H1 (cell line): Measurements from ENCODE around the gene SLC37A3. TPM values are rescaled to one million over a fixed set of nuclear protein-coding genes. Genes with fewer than 3 reads are reported as not detected.

Experiments used
- CTCF ChIA-PET: fragments of 300-600 bp; sonication (Branson Sonifier 250); formaldehyde crosslinking; loops from one replicate; lab custom pipeline; 2021; ENCODE audit not compliant: partially characterized antibody; lab: Charles Lee
- POLR2A ChIA-PET: fragments of 300-600 bp; sonication (Branson Sonifier 250); formaldehyde crosslinking; loops from one replicate; lab custom pipeline; 2021; ENCODE audit warnings: inconsistent platforms; ENCODE audit not compliant: partially characterized antibody; lab: Charles Lee
- DNase-seq, 2 experiments: peaks; one replicate each; pipeline versions ENCODE4 v3.0.0 to v3.0.0-alpha.2; 2010 to 2022; ENCODE audit warnings: low spot score in 2 of 2, low read depth in 1 of 2, mixed read lengths in 1 of 2
- FAIRE-seq: peaks from 2 replicates; lab custom pipeline; 2011; peaks lifted over from hg19 to GRCh38; lab: Jason Lieb, UNC
- H2AFZ ChIP-seq: 2 replicates; pipeline ENCODE4 v1.8.1; 2012; ENCODE audit warnings: low read length, inconsistent platforms
- H2AK5ac ChIP-seq: 2 replicates; pipeline ENCODE4 v1.6.1; 2013; ENCODE audit warnings: low read depth, low read length
- H2BK120ac ChIP-seq: replicated peaks from 2 replicates; pipeline ENCODE3; 2013; ENCODE audit warnings: low read depth, low read length, inconsistent platforms
- H2BK12ac ChIP-seq: 2 replicates; pipeline ENCODE4 v1.6.1; 2013; ENCODE audit warnings: low read depth, low read length
- H2BK15ac ChIP-seq: 2 replicates; pipeline ENCODE4 v1.6.1; 2013; ENCODE audit warnings: low read length
- H2BK20ac ChIP-seq: 2 replicates; pipeline ENCODE4 v1.6.1; 2013; ENCODE audit warnings: low read length
- H2BK5ac ChIP-seq: 2 replicates; pipeline ENCODE4 v1.6.1; 2013; ENCODE audit warnings: low read depth, low read length
- H3K14ac ChIP-seq: 2 replicates; pipeline ENCODE4 v1.6.1; 2013; ENCODE audit warnings: inconsistent platforms; ENCODE audit not compliant: insufficient read length
- H3K18ac ChIP-seq: 2 replicates; pipeline ENCODE4 v1.6.1; 2013; ENCODE audit warnings: low read length; ENCODE audit errors: extremely low read depth
- H3K23ac ChIP-seq: 2 replicates; pipeline ENCODE4 v1.6.1; 2013; ENCODE audit warnings: inconsistent platforms; ENCODE audit not compliant: insufficient read length
- H3K23me2 ChIP-seq: 2 replicates; pipeline ENCODE4 v1.6.1; 2013; ENCODE audit warnings: low read depth, low read length
- H3K27ac ChIP-seq: 2 replicates; pipeline ENCODE4 v1.6.1; 2011; ENCODE audit warnings: low read depth, low read length, inconsistent platforms
- H3K27me3 ChIP-seq, 4 experiments: replicated peaks in 1 of 4; 1 replicate in 1 of 4; 2 replicates in 3 of 4; pipeline versions ENCODE4 v1.6.1 to v1.8.1; 2011 to 2013; ENCODE audit warnings: low read length in 3 of 4, mild to moderate bottlenecking in 3 of 4, inconsistent platforms in 2 of 4, mixed read lengths in 2 of 4, moderate library complexity in 1 of 4; ENCODE audit not compliant: control insufficient read depth in 3 of 4, insufficient read depth in 3 of 4; ENCODE audit errors: extremely low read depth in 1 of 4
- H3K36me3 ChIP-seq, 4 experiments: 2 replicates each; pipeline versions ENCODE4 v1.6.1 to v1.8.1; 2011 to 2013; ENCODE audit warnings: mild to moderate bottlenecking in 4 of 4, low read length in 3 of 4, moderate library complexity in 2 of 4, control low read depth in 1 of 4, inconsistent platforms in 1 of 4; ENCODE audit not compliant: insufficient read depth in 4 of 4, control insufficient read depth in 2 of 4
- H3K4ac ChIP-seq: replicated peaks from 2 replicates; pipeline ENCODE3; 2013; ENCODE audit warnings: low read length, low read depth, mixed read lengths, inconsistent platforms; ENCODE audit not compliant: insufficient read length
- H3K4me1 ChIP-seq, 4 experiments: replicated peaks in 1 of 4; 1 replicate in 1 of 4; 2 replicates in 3 of 4; pipeline versions ENCODE4 v1.6.1 to v1.8.1; 2011 to 2013; ENCODE audit warnings: low read length in 3 of 4, inconsistent platforms in 2 of 4, mixed read lengths in 1 of 4; ENCODE audit not compliant: insufficient read depth in 4 of 4, control insufficient read depth in 3 of 4
- H3K4me2 ChIP-seq, 2 experiments: 2 replicates each; pipeline versions ENCODE4 v1.6.1 to v1.8.1; 2011 to 2013; ENCODE audit warnings: low read depth in 2 of 2, low read length in 2 of 2, control low read depth in 1 of 2, inconsistent platforms in 1 of 2, mild to moderate bottlenecking in 1 of 2; ENCODE audit not compliant: insufficient read depth in 1 of 2
- H3K4me3 ChIP-seq, 4 experiments: fragments of 200-600, 300-600 bp in 1 of 4; sonication (generic), shearing (Covaris generic), sonication (Bioruptor Twin) in 1 of 4; 2 replicates each; pipeline versions ENCODE4 v1.5.1 to v1.8.1; 2011 to 2016; ENCODE audit warnings: low read length in 4 of 4, low read depth in 3 of 4, control low read depth in 2 of 4, inconsistent platforms in 2 of 4, mild to moderate bottlenecking in 2 of 4, mixed read lengths in 1 of 4, moderate library complexity in 1 of 4; ENCODE audit not compliant: insufficient read depth in 2 of 4; ENCODE audit errors: extremely low read depth in 1 of 4
- H3K56ac ChIP-seq: replicated peaks from 2 replicates; pipeline ENCODE3; 2013; ENCODE audit warnings: low read depth, mild to moderate bottlenecking, mixed read lengths, low read length, inconsistent platforms; ENCODE audit not compliant: insufficient read length
- H3K79me1 ChIP-seq: 2 replicates; pipeline ENCODE4 v1.6.1; 2013; ENCODE audit warnings: low read depth, low read length, control low read depth
- H3K79me2 ChIP-seq, 2 experiments: 2 replicates each; pipeline versions ENCODE4 v1.6.1 to v1.8.1; 2012 to 2013; ENCODE audit warnings: low read length in 2 of 2, mild to moderate bottlenecking in 2 of 2, inconsistent platforms in 1 of 2; ENCODE audit not compliant: insufficient read depth in 2 of 2, control insufficient read depth in 1 of 2
- H3K9ac ChIP-seq, 4 experiments: replicated peaks in 1 of 4; 1 replicate in 1 of 4; 2 replicates in 3 of 4; pipeline versions ENCODE4 v1.6.1 to v1.8.1; 2011 to 2013; ENCODE audit warnings: low read depth in 3 of 4, low read length in 3 of 4, control low read depth in 2 of 4, mild to moderate bottlenecking in 2 of 4, moderate library complexity in 2 of 4, inconsistent platforms in 1 of 4; ENCODE audit errors: extremely low read depth in 1 of 4
- H3K9me3 ChIP-seq, 2 experiments: 2 replicates each; pipeline versions ENCODE4 v1.6.1 to v1.8.1; 2012 to 2013; ENCODE audit warnings: mild to moderate bottlenecking in 2 of 2, moderate library complexity in 2 of 2, control low read depth in 1 of 2, inconsistent platforms in 1 of 2, low read depth in 1 of 2, low read length in 1 of 2, mixed read lengths in 1 of 2; ENCODE audit not compliant: insufficient read depth in 2 of 2
- H4K20me1 ChIP-seq, 2 experiments: replicated peaks in 1 of 2; 2 replicates each; pipeline versions ENCODE3 to v1.8.1; 2011 to 2013; ENCODE audit warnings: inconsistent platforms in 2 of 2, low read length in 2 of 2, mild to moderate bottlenecking in 1 of 2; ENCODE audit not compliant: insufficient read depth in 2 of 2, control insufficient read depth in 1 of 2
- H4K5ac ChIP-seq: 2 replicates; pipeline ENCODE4 v1.6.1; 2013; ENCODE audit warnings: low read length, low read depth, mixed read lengths, inconsistent platforms; ENCODE audit not compliant: insufficient read length
- H4K8ac ChIP-seq: 2 replicates; pipeline ENCODE4 v1.8.0; 2013; ENCODE audit warnings: mild to moderate bottlenecking, moderate library complexity, low read length, inconsistent platforms; ENCODE audit not compliant: insufficient read depth; ENCODE audit errors: extremely low read depth
- H4K91ac ChIP-seq: replicated peaks from 2 replicates; pipeline ENCODE3; 2013; ENCODE audit warnings: low read length, mixed read lengths, inconsistent platforms; ENCODE audit not compliant: insufficient read length
- ASH2L ChIP-seq: fragments of 200-600, 300-600 bp; sonication (generic); IDR thresholded peaks from one replicate; pipeline ENCODE4 v1.7.1; 2017; ENCODE audit warnings: low read length
- BCL11A ChIP-seq, 2 experiments: IDR thresholded peaks; one replicate each; pipeline ENCODE4 v1.6.1; 2011; ENCODE audit warnings: low read depth in 2 of 2, low read length in 2 of 2, mild to moderate bottlenecking in 2 of 2
- JUN ChIP-seq: IDR thresholded peaks from 2 replicates; pipeline ENCODE4 v1.6.1; 2011; ENCODE audit warnings: low read depth, mild to moderate bottlenecking, improper control_type of control experiment, low read length
- KDM1A ChIP-seq: fragments of 200-600, 300-600 bp; sonication (generic); IDR thresholded peaks from 2 replicates; pipeline ENCODE4 v1.7.1; 2016; ENCODE audit warnings: mild to moderate bottlenecking, low read length, borderline replicate concordance
- KDM4A ChIP-seq: IDR thresholded peaks from one replicate; pipeline ENCODE4 v1.7.1; 2012; ENCODE audit warnings: low read depth, mild to moderate bottlenecking, moderate library complexity, low read length, inconsistent platforms; ENCODE audit not compliant: severe bottlenecking
- MAFK ChIP-seq: IDR thresholded peaks from 2 replicates; pipeline ENCODE4 v1.6.1; 2012; ENCODE audit warnings: low read depth, mild to moderate bottlenecking, improper control_type of control experiment, low read length
- POU5F1 ChIP-seq: IDR thresholded peaks from 2 replicates; pipeline ENCODE4 v1.6.1; 2011; ENCODE audit warnings: low read depth, mild to moderate bottlenecking, low read length, moderate library complexity
- RAD21 ChIP-seq, 2 experiments: IDR thresholded peaks in 1 of 2; conservative IDR thresholded peaks in 1 of 2; 2 replicates each; pipeline ENCODE4 v1.6.1; 2011; ENCODE audit warnings: low read depth in 2 of 2, low read length in 2 of 2, improper control_type of control experiment in 1 of 2, inconsistent platforms in 1 of 2, mild to moderate bottlenecking in 1 of 2, moderate library complexity in 1 of 2
- RBBP5 ChIP-seq: IDR thresholded peaks from 2 replicates; pipeline ENCODE4 v1.7.1; 2012; ENCODE audit warnings: low read depth, mild to moderate bottlenecking, inconsistent platforms, low read length, moderate library complexity, borderline replicate concordance
- RNF2 ChIP-seq: fragments of 200-900, 300-1000 bp; sonication (generic); IDR thresholded peaks from 2 replicates; pipeline ENCODE4 v1.7.1; 2016; ENCODE audit warnings: borderline replicate concordance, low read depth, mild to moderate bottlenecking, antibody characterized with exemption, low read length; ENCODE audit not compliant: poor library complexity, severe bottlenecking; ENCODE audit errors: missing control alignments
- RXRA ChIP-seq: IDR thresholded peaks from 2 replicates; pipeline ENCODE4 v1.6.1; 2011; ENCODE audit warnings: low read depth, mild to moderate bottlenecking, low read length, moderate library complexity; ENCODE audit not compliant: insufficient read depth
- SIX5 ChIP-seq: IDR thresholded peaks from 2 replicates; pipeline ENCODE4 v1.6.1; 2011; ENCODE audit warnings: mild to moderate bottlenecking, low read depth, low read length
- ZNF274 ChIP-seq: IDR thresholded peaks from 2 replicates; pipeline ENCODE4 v1.7.0; 2012; ENCODE audit warnings: low read length, borderline replicate concordance; ENCODE audit errors: extremely low read depth
- WGBS, 2 experiments: shearing (Covaris generic) in 1 of 2; methylation state at CpG; one replicate each; pipeline versions ENCODE4 v1.1.6 to v1.1.7; 2013 to 2015; ENCODE audit warnings: low lambda C conversion rate in 2 of 2, mixed read lengths in 2 of 2, inconsistent platforms in 1 of 2, low coverage in 1 of 2, missing lambda C conversion rate in 1 of 2; ENCODE audit not compliant: insufficient replicate concordance in 2 of 2, insufficient coverage in 1 of 2, insufficient read length in 1 of 2; ENCODE audit errors: extremely low coverage in 1 of 2, missing lambda C conversion rate in 1 of 2; 5-methylcytosine and 5-hydroxymethylcytosine counted together
- polyA plus RNA-seq, 7 experiments: library from polyadenylated mRNA; depleted of rRNA in 3 of 7; stranded (reverse) in 5 of 7; unstranded in 2 of 7; fragments of >200 nt in 5 of 7; fragments of 200-250 nt in 2 of 7; gene quantifications; 1 replicate in 5 of 7; 2 replicates in 1 of 7; 4 replicates in 1 of 7; pipeline versions ENCODE4 v1.2.1 to v1.2.3, GENCODE V29; 2011 to 2013; ENCODE audit warnings: missing spikeins in 2 of 7, mixed read lengths in 2 of 7
- total RNA-seq: library from RNA; stranded (reverse); fragmentation: NEBNext Ultra II Directional; extraction: Animal tissue kit (Norgen Biotek cat#: 25700); gene quantifications from 2 replicates; pipeline ENCODE4 v1.2.1, GENCODE V29; 2021

The SLC37A3 gene
- total and polyA plus RNA-seq, 2 of the 8 experiments (the other 6 are each of a cell fraction or from before 2014, with no cell fraction given), result 58.2 to 71.0 TPM

DNA sequence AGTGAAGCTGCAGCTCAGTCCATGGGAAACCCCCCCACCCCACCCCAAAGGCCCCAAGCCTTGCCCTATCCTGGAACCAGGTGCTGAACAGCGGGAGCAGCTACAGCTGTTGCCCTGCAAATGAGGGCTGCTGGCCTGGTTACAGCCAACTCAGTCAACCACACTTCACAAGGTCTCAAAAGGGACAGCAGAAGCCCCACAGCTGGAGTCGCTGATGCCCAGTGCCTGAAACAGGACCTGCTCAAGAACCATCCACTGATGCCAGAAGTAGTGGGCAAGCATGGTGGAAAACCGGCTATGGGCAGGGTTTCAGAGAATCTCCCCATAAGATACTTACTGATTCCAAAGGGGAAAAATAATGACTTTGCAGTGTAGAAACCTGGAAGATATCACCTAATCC, 110.3 kb downstream of the SLC37A3 start:
- H3K4ac ChIP-seq, result no peak overlapping the region
- no peak for FAIRE-seq
- 91% methylated on average over 3 of the region's 3 CpGs; no CpG with 5 or more reads in 1 of the 2 experiments for WGBS, 2 experiments

More for the DNA sequence above, 110.3 kb downstream of the SLC37A3 start:
- H3K56ac ChIP-seq, result no peak overlapping the region
- H2BK120ac ChIP-seq, result no peak overlapping the region
- H3K14ac ChIP-seq, result no peak overlapping the region
- no peaks in the 10 kb centered on the region for H3K9me3 ChIP-seq
- H3K27me3 ChIP-seq, result no peaks in the 10 kb centered on the region
- no peak overlapping the region for H3K9ac ChIP-seq
- no peak overlapping the region for H2BK15ac ChIP-seq
- H3K4me3 ChIP-seq, result no peak overlapping the region
- no peak overlapping the region for H3K27ac ChIP-seq
- DNase-seq, result no peak
- H3K18ac ChIP-seq, result no peak overlapping the region
- POLR2A ChIA-PET, result no interaction called here
- H2AK5ac ChIP-seq, result no peak overlapping the region
- CTCF ChIA-PET, result interaction anchor here (1.7 kb wide), 1 partner anchor 9 kb away, joined by 5 read pairs; no protein-coding TSS in a partner anchor
- H3K23ac ChIP-seq, result no peak overlapping the region
- H3K4me1 ChIP-seq, result no peaks in the 10 kb centered on the region
- H2BK20ac ChIP-seq, result no peak overlapping the region
- no peaks in the 10 kb centered on the region for H3K36me3 ChIP-seq
- no peaks in the 10 kb centered on the region for H4K20me1 ChIP-seq
- H3K79me1 ChIP-seq, result no peaks in the 10 kb centered on the region
- no peaks in the 10 kb centered on the region for H3K79me2 ChIP-seq
- no peak overlapping the region for H2BK12ac ChIP-seq
- H4K8ac ChIP-seq, result no peak overlapping the region
- no peak overlapping the region for H2AFZ ChIP-seq
- H3K23me2 ChIP-seq, result no peaks in the 10 kb centered on the region; the same call in 1 of the 2 replicates
- H4K5ac ChIP-seq, result no peak overlapping the region
- no peak overlapping the region for H2BK5ac ChIP-seq
- H4K91ac ChIP-seq, result no peak overlapping the region
- TF ChIP-seq KDM4A (no peak), RXRA (no peak), KDM1A (no peak), JUN (no peak), RBBP5 (no peak), MAFK (no peak), BCL11A (IDR thresholded peaks at IDR 0.05; ENCODE audit: low read depth in 2 of 2, low read length in 2 of 2) (no peak), ASH2L (no peak), POU5F1 (no peak), SIX5 (no peak), RNF2 (no peak), RAD21 (IDR thresholded peaks at IDR 0.05 in 1 of 2, conservative IDR thresholded peaks at IDR 0.05 in 1 of 2; ENCODE audit: low read depth in 2 of 2, low read length in 2 of 2) (no peak), ZNF274 (no peak)
- TF ChIP-seq, all 59 proteins: peak for 0
- H3K4me2 ChIP-seq, result no peak overlapping the region
